Adrenal gland (tissue), 5 donors: ENCODE results near the gene TPD52L2.

Experiments used
- POLR2A ChIP-seq, 2 donors: fragments of 450-650 bp; IDR thresholded peaks; one replicate each; pipeline ENCODE4 v1.6.1; 2017; ENCODE audit warnings: antibody characterized with exemption in 2 of 2, mild to moderate bottlenecking in 2 of 2, moderate library complexity in 1 of 2
- TF ChIP-seq, protein P1 (sequence below), 6 experiments: fragments of 450-650 bp in 4 of 6; fragments of 200-600 bp in 2 of 6; sonication (generic) in 1 of 6; IDR thresholded peaks; 1 replicate in 5 of 6; 2 replicates in 1 of 6; pipeline versions ENCODE4 v1.5.1 to v1.8.0; 2016 to 2021; ENCODE audit warnings: antibody characterized with exemption in 6 of 6, mild to moderate bottlenecking in 2 of 6, moderate library complexity in 1 of 6
- donor health status: DM: no; HTN: no; CAD: no.

GRCh38 chr20:63897978-63898561 is 33.0 kb downstream of the TPD52L2 start:
- TF ChIP-seq, protein P1, sequence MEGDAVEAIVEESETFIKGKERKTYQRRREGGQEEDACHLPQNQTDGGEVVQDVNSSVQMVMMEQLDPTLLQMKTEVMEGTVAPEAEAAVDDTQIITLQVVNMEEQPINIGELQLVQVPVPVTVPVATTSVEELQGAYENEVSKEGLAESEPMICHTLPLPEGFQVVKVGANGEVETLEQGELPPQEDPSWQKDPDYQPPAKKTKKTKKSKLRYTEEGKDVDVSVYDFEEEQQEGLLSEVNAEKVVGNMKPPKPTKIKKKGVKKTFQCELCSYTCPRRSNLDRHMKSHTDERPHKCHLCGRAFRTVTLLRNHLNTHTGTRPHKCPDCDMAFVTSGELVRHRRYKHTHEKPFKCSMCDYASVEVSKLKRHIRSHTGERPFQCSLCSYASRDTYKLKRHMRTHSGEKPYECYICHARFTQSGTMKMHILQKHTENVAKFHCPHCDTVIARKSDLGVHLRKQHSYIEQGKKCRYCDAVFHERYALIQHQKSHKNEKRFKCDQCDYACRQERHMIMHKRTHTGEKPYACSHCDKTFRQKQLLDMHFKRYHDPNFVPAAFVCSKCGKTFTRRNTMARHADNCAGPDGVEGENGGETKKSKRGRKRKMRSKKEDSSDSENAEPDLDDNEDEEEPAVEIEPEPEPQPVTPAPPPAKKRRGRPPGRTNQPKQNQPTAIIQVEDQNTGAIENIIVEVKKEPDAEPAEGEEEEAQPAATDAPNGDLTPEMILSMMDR (IDR thresholded peaks at IDR 0.05), result no peak
- no peak for TF ChIP-seq POLR2A (IDR thresholded peaks at IDR 0.05)
